ENCODE measurements around the gene OSBPL3. TPM values are rescaled to one million over a fixed set of nuclear protein-coding genes. Genes with fewer than 3 reads are reported as not detected.

Gene OSBPL3
- total and polyA plus RNA-seq, 2 donors (not counting 3 experiments of a cell fraction or from before 2014, with no cell fraction given): 7.5 to 27.1 TPM

DNA sequence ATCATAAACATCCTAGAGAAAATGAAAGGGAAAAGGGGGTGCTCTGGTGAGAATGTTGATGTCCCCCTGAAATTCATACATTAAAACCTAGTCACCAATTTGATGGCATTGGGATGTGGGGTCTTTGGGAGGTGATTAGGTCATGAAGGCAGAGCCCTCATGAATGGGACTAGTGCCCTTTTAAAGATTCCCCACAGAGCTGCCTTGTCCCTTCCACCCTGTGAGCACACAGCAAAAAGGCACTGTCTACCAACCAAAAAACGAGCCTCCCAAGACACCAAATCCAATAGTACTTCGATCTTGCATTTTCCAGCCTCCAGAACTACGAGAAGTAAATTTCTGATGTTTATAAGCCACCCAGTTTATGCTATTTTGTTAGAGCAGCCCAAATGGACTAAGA lies 47.6 kb downstream of the OSBPL3 start:
- TF ChIP-seq EZH2 (IDR thresholded peaks at IDR 0.05; ENCODE audit: borderline replicate concordance, low read depth, low read length, severe bottlenecking): no peak
- TF ChIP-seq MYC (IDR thresholded peaks at IDR 0.05; ENCODE audit: low read depth, low read length): no peak
- TF ChIP-seq, protein P1, sequence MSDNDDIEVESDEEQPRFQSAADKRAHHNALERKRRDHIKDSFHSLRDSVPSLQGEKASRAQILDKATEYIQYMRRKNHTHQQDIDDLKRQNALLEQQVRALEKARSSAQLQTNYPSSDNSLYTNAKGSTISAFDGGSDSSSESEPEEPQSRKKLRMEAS (IDR thresholded peaks at IDR 0.05; ENCODE audit: insufficient read depth, insufficient read length): no peak
- TF ChIP-seq FOS (IDR thresholded peaks at IDR 0.05; ENCODE audit: borderline replicate concordance, insufficient read depth, low read length): no peak
- no peak for TF ChIP-seq GATA2 (IDR thresholded peaks at IDR 0.05; ENCODE audit: insufficient read depth, insufficient read length, low read depth, low read length)
- no peak for TF ChIP-seq POLR2AphosphoS5 (IDR thresholded peaks at IDR 0.05; ENCODE audit: insufficient read depth, low read depth, low read length)
- TF ChIP-seq, protein P2, sequence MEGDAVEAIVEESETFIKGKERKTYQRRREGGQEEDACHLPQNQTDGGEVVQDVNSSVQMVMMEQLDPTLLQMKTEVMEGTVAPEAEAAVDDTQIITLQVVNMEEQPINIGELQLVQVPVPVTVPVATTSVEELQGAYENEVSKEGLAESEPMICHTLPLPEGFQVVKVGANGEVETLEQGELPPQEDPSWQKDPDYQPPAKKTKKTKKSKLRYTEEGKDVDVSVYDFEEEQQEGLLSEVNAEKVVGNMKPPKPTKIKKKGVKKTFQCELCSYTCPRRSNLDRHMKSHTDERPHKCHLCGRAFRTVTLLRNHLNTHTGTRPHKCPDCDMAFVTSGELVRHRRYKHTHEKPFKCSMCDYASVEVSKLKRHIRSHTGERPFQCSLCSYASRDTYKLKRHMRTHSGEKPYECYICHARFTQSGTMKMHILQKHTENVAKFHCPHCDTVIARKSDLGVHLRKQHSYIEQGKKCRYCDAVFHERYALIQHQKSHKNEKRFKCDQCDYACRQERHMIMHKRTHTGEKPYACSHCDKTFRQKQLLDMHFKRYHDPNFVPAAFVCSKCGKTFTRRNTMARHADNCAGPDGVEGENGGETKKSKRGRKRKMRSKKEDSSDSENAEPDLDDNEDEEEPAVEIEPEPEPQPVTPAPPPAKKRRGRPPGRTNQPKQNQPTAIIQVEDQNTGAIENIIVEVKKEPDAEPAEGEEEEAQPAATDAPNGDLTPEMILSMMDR (IDR thresholded peaks at IDR 0.05; ENCODE audit: extremely low read depth in 1 of 2, insufficient read depth in 1 of 2, low read depth in 1 of 2, low read length in 2 of 2): no peak
- TF ChIP-seq POLR2A (IDR thresholded peaks at IDR 0.05; ENCODE audit: low read depth, low read length): no peak
- TF ChIP-seq JUN (IDR thresholded peaks at IDR 0.05; ENCODE audit: borderline replicate concordance, insufficient read depth, insufficient read length, low read depth): no peak
- DNase-seq (ENCODE audit: low read depth, low spot score): no peak
- POLR2A ChIA-PET: no interaction called here
- intact Hi-C loops (cut with micrococcal nuclease) (no loop called here), dilution Hi-C loops (cut with MboI; ENCODE audit: extremely low pct_ligation_motif_present, low sequenced_read_pairs) (no loop called here)
- Histone ChIP-seq H3K4me2 (ENCODE audit: insufficient read depth, low read length) (no peak overlapping the region), H3K4me1 (ENCODE audit: control insufficient read depth, extremely low read depth, insufficient read depth, low read length) (no peaks in the 10 kb centered on the region), H3K36me3 (ENCODE audit: control insufficient read depth in 2 of 2, extremely low read depth in 1 of 2, insufficient read depth in 2 of 2, low read length in 2 of 2) (no peaks in the 10 kb centered on the region), H3K9me1 (replicated peaks; ENCODE audit: control insufficient read depth, extremely low read depth, insufficient read depth, low read length) (no peaks in the 10 kb centered on the region), H3K27me3 (ENCODE audit: control insufficient read depth in 2 of 2, insufficient read depth in 2 of 2, low read length in 2 of 2) (no peaks in the 10 kb centered on the region), H3K79me2 (ENCODE audit: control insufficient read depth, insufficient read depth, low read length) (peaks cover 65% of the 10 kb centered on the region), H3K9me3 (replicated peaks; ENCODE audit: control insufficient read depth, insufficient read depth, low read length) (no peaks in the 10 kb centered on the region), H4K20me1 (replicated peaks; ENCODE audit: control insufficient read depth, extremely low read depth, insufficient read depth, low read length) (no peaks in the 10 kb centered on the region), H2AFZ (ENCODE audit: low read depth, low read length) (no peak overlapping the region), H3K9ac (replicated peaks; ENCODE audit: extremely low read depth, insufficient read depth, low read length) (no peak overlapping the region), H3K4me3 (replicated peaks in 1 of 3; ENCODE audit: insufficient read depth in 1 of 3, low read depth in 1 of 3, low read length in 3 of 3) (no peak overlapping the region), H3K27ac (ENCODE audit: insufficient read depth, low read depth, low read length) (no peak overlapping the region)
- BruUV-seq (replicated peaks): no TSS peak
- no peak for FAIRE-seq
- CTCF ChIA-PET: no interaction called here

Data from endothelial cell of umbilical vein (primary cell).